ENCODE measurements around the gene SCN4A.

The SCN4A gene

DNA sequence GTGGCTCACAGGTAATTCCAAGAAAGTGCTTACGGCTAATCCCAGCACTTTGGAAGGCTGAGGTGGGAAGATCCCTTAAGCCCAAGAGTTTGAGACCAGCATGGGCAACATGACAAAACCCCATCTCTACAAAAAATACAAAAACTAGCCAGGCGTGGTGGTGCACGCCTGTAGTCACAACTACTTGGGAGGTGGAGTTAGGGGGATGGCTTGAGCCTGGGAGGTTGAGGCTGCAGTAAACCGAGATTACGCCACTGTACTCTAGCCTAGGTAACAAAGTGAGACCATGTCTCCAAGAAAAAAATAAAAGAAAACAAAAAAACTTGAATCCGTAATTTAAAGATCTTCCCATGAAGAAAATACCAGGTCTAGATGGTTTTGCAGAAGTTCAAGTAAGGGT lies 42.7 kb upstream of the SCN4A start:
- TF ChIP-seq SIN3A (IDR thresholded peaks at IDR 0.05; ENCODE audit: borderline replicate concordance, insufficient read depth, low read length): no peak
- TF ChIP-seq POLR2AphosphoS5 (IDR thresholded peaks at IDR 0.05; ENCODE audit: low read depth, low read length): no peak
- no peak for TF ChIP-seq TAF1 (IDR thresholded peaks at IDR 0.05; ENCODE audit: borderline replicate concordance, insufficient read depth, low read length)
- TF ChIP-seq, protein P1, sequence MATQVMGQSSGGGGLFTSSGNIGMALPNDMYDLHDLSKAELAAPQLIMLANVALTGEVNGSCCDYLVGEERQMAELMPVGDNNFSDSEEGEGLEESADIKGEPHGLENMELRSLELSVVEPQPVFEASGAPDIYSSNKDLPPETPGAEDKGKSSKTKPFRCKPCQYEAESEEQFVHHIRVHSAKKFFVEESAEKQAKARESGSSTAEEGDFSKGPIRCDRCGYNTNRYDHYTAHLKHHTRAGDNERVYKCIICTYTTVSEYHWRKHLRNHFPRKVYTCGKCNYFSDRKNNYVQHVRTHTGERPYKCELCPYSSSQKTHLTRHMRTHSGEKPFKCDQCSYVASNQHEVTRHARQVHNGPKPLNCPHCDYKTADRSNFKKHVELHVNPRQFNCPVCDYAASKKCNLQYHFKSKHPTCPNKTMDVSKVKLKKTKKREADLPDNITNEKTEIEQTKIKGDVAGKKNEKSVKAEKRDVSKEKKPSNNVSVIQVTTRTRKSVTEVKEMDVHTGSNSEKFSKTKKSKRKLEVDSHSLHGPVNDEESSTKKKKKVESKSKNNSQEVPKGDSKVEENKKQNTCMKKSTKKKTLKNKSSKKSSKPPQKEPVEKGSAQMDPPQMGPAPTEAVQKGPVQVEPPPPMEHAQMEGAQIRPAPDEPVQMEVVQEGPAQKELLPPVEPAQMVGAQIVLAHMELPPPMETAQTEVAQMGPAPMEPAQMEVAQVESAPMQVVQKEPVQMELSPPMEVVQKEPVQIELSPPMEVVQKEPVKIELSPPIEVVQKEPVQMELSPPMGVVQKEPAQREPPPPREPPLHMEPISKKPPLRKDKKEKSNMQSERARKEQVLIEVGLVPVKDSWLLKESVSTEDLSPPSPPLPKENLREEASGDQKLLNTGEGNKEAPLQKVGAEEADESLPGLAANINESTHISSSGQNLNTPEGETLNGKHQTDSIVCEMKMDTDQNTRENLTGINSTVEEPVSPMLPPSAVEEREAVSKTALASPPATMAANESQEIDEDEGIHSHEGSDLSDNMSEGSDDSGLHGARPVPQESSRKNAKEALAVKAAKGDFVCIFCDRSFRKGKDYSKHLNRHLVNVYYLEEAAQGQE (IDR thresholded peaks at IDR 0.05; ENCODE audit: insufficient read depth in 1 of 2, low read depth in 2 of 2, low read length in 2 of 2): no peak
- TF ChIP-seq FOXP2 (optimal IDR thresholded peaks at IDR 0.05; ENCODE audit: borderline replicate concordance, extremely low read depth, extremely low read length, insufficient read depth): no peak

DNA sequence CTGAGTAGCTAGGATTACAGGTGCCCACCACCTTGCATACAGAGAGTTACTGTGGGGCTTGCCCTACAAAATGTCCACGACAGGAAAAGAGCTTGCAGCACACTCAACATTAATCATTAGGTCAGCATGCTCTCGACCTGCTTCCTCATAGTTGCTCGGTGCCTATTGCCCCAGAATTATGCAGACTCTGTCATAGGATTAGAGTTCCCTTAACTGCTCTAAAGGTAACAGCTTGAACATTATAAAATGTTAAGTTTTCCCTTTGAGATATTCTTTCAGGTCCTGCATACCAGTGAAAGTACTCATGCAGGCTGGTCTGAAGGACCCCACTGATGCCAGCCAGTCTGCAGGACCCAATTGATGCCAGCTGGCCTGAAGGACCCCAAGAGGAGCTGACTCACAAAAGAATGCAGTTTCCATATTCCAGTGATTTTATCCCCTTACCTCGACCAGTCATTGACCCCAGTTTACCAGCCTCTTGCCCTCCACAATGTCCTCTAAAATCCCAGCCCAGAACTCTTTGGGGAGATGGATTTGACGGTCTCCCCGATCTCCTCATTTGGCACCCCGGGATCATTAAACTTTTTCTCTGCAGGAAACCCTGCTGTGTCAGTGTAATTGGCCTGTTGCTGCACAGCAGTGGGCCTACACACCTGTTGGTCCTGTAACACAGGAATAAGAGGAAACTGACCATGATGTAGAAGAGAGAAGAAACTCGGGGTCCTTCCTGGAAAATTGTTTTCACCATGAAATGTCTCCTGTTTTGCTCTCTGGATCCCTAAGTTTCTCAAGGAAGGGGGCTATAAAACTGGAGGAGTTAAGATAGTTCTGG lies 37.1 kb upstream of the SCN4A start:
- TF ChIP-seq TAF1 (IDR thresholded peaks at IDR 0.05; ENCODE audit: borderline replicate concordance, insufficient read depth, low read length) (no peak), POLR2AphosphoS5 (IDR thresholded peaks at IDR 0.05; ENCODE audit: low read depth, low read length) (no peak)

DNA sequence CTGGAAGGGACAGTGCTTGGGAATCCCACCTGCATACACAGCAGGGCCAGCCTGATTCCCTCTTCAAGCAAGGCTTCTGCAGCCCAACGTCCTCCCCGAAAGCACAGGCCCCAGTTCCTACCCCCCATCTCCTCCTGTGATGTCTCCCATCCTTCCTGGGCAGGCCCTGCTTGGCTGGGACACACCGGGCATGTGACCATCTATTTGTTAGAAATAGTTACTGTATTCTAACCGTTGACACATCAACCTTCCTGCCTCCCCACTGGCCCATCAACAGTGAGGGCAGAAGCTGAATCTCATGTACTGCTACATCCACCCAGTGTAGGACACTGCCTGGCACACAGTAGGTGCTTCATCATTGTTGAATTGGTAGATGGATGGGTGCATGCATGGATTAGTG lies 36.1 kb upstream of the SCN4A start:
- no peak for TF ChIP-seq POLR2AphosphoS5 (IDR thresholded peaks at IDR 0.05; ENCODE audit: low read depth, low read length)
- TF ChIP-seq FOXP2 (optimal IDR thresholded peaks at IDR 0.05; ENCODE audit: borderline replicate concordance, extremely low read depth, extremely low read length, insufficient read depth): no peak
- no peak for TF ChIP-seq SIN3A (IDR thresholded peaks at IDR 0.05; ENCODE audit: borderline replicate concordance, insufficient read depth, low read length)

DNA sequence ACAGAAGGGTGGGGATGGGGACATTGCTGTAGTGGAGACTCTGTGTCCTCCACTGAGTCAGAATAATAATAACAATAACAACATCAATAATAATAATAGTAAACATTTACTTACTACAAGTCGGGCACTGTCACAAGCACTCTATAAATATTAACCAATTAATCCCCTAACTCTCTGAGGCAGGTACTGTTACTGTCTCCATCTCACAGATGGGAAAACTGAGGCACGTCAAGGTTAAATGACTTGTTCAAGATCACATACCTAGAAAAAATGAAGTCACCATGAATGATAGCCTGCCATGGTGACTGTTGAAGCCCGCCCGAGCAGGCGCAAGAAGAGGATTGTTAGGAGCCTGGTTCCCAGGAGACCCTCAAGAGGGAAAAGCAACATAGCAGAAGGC lies 35.6 kb upstream of the SCN4A start:
- TF ChIP-seq SIN3A (IDR thresholded peaks at IDR 0.05; ENCODE audit: borderline replicate concordance, insufficient read depth, low read length) (no peak), TAF1 (IDR thresholded peaks at IDR 0.05; ENCODE audit: borderline replicate concordance, insufficient read depth, low read length) (no peak), POLR2AphosphoS5 (IDR thresholded peaks at IDR 0.05; ENCODE audit: low read depth, low read length) (no peak), FOXP2 (optimal IDR thresholded peaks at IDR 0.05; ENCODE audit: borderline replicate concordance, extremely low read depth, extremely low read length, insufficient read depth) (no peak)
- TF ChIP-seq, protein P1 (IDR thresholded peaks at IDR 0.05; ENCODE audit: insufficient read depth in 1 of 2, low read depth in 2 of 2, low read length in 2 of 2): no peak

DNA sequence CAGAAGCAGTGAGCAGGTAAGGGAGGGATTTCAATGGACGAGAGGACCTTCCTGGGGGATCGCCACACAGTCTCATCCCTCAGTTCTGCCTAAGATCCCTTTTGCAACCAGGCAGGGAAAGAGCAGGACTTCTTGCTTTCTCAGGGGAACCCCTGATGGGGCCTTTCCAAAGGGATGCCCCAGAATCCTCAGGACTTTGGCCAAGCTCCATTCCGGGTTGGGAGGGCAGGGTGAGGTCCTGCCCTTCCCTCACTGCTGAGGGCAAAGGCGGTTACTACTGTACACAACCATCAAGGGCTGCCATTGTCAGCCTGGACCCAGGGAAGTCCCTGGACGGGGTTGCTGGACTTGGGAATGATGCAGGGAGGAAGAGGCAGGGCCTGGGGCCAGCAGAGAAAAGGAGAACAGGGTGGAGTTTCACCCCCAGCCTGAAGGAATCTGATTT lies 35.1 kb upstream of the SCN4A start:
- TF ChIP-seq, protein P1 (IDR thresholded peaks at IDR 0.05; ENCODE audit: insufficient read depth in 1 of 2, low read depth in 2 of 2, low read length in 2 of 2): no peak
- TF ChIP-seq SIN3A (IDR thresholded peaks at IDR 0.05; ENCODE audit: borderline replicate concordance, insufficient read depth, low read length): no peak
- TF ChIP-seq TAF1 (IDR thresholded peaks at IDR 0.05; ENCODE audit: borderline replicate concordance, insufficient read depth, low read length): no peak
- no peak for TF ChIP-seq POLR2AphosphoS5 (IDR thresholded peaks at IDR 0.05; ENCODE audit: low read depth, low read length)
- no peak for TF ChIP-seq FOXP2 (optimal IDR thresholded peaks at IDR 0.05; ENCODE audit: borderline replicate concordance, extremely low read depth, extremely low read length, insufficient read depth)

DNA sequence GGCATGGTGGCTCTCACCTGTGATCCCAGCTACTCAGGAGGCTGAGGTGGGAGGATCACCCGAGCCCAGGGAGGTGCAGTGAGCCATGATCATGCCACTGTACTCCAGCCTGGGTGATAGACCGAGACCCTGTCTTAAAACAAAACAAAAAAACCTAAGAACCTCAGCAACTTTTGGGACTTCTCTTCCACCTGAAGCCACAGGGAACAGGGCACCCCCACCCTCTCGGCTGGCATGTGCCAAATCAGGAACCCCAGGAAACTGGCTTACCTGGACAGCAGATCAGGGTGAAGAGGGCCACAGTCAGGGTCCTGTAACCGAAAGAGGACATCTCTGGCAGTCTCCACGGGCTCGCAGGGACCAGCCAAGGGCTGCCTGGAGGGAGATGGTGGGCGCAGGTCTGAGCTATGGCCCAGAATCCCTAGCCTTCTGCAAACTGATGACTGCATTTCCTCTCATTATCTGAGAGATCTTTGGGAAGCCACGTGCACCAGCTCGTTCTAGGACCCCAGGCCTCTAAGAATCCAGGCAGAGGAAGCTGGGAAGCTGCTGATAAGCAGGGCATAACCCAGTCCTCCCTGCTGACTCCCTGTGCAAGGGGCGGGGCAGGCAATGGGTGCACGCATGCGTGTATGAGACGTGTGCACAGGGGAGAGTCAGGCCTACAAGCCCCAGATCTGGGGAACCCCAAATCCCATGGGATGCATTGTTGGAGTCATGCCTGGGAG lies 33.8 kb upstream of the SCN4A start:
- TF ChIP-seq FOXP2 (optimal IDR thresholded peaks at IDR 0.05; ENCODE audit: borderline replicate concordance, extremely low read depth, extremely low read length, insufficient read depth): no peak
- TF ChIP-seq, protein P1 (IDR thresholded peaks at IDR 0.05; ENCODE audit: insufficient read depth in 1 of 2, low read depth in 2 of 2, low read length in 2 of 2): no peak
- TF ChIP-seq TAF1 (IDR thresholded peaks at IDR 0.05; ENCODE audit: borderline replicate concordance, insufficient read depth, low read length): no peak
- TF ChIP-seq POLR2AphosphoS5 (IDR thresholded peaks at IDR 0.05; ENCODE audit: low read depth, low read length): no peak
- no peak for TF ChIP-seq SIN3A (IDR thresholded peaks at IDR 0.05; ENCODE audit: borderline replicate concordance, insufficient read depth, low read length)

Data from PFSK-1 (cell line).